GM18526 (cell line): ENCODE measurements around the gene KIF2C.

ENCODE experiments used
- POLR2A ChIP-seq: IDR thresholded peaks from 3 replicates; pipeline ENCODE4 v1.6.1; 2011; ENCODE audit not compliant: insufficient read length; ENCODE audit errors: extremely low read depth

The KIF2C gene

GRCh38 chr1:44733784-44734183 is 5.9 kb upstream of the KIF2C start:
- no peak for TF ChIP-seq POLR2A

- no peak for TF ChIP-seq POLR2A
Measured at GRCh38 chr1:44735992-44736391, 3.6 kb upstream of the KIF2C start.

- no peak for TF ChIP-seq POLR2A
Measured at GRCh38 chr1:44740179-44740617, 561 bp downstream of the KIF2C start.

- no peak for TF ChIP-seq POLR2A
Measured at GRCh38 chr1:44743211-44743610, 3.6 kb downstream of the KIF2C start.

- no peak for TF ChIP-seq POLR2A
Measured at GRCh38 chr1:44747878-44748277, 8.2 kb downstream of the KIF2C start.

- TF ChIP-seq POLR2A: no peak
Measured at GRCh38 chr1:44757420-44757819, 17.8 kb downstream of the KIF2C start.

- TF ChIP-seq POLR2A: no peak
Measured at GRCh38 chr1:44759077-44759476, 19.4 kb downstream of the KIF2C start.

GRCh38 chr1:44760876-44761275 is 21.2 kb downstream of the KIF2C start:
- TF ChIP-seq POLR2A: no peak

GRCh38 chr1:44775078-44775929 is 35.7 kb downstream of the KIF2C start, which contains the start of gene RPS8:
TSS of gene RPS8 (plus strand) at chr1:44775540. CDS start at chr1:44775597, 57 bp downstream.
- peak; percentile 99 for TF ChIP-seq POLR2A

GRCh38 chr1:44775930-44776729 is 36.5 kb downstream of the KIF2C start:
- no peak for TF ChIP-seq POLR2A

GRCh38 chr1:44776730-44777068 is 37.1 kb downstream of the KIF2C start:
- TF ChIP-seq POLR2A: no peak

GRCh38 chr1:44777547-44777946 is 37.9 kb downstream of the KIF2C start:
- no peak for TF ChIP-seq POLR2A

GRCh38 chr1:44777969-44778635 is 38.5 kb downstream of the KIF2C start:
- no peak for TF ChIP-seq POLR2A

- no peak for TF ChIP-seq POLR2A
Measured at GRCh38 chr1:44778705-44779576, 39.3 kb downstream of the KIF2C start.
